Activated T-helper 2 cell treated with anti-CD3 and anti-CD28 coated beads, Interferon-gamma antibody, Interleukin-2, Interleukin-4, amounts not matched to agents 10 μg/mL and 5 μg/mL and 100 μg/mL, durations not matched to agents 14 hours and 24 hours and 36 hours (primary cell): ENCODE measurements around the gene RPL7L1. TPM values are rescaled to one million over a fixed set of nuclear protein-coding genes. Genes with fewer than 3 reads are reported as not detected.
A peak's percentile ranks its signal among the peaks of the same experiment; 100 is the strongest.

ENCODE experiments used
- DNase-seq: peaks from one replicate; pipeline ENCODE4 v3.0.0; 2021; ENCODE audit warnings: low spot score
- H3K27ac Mint-ChIP-seq: one replicate; pipeline ENCODE4 v1.8.0; 2021; ENCODE audit warnings: mixed read lengths
- H3K27me3 Mint-ChIP-seq: one replicate; pipeline ENCODE4 v1.8.0; 2021; ENCODE audit warnings: low read depth, mixed read lengths
- H3K36me3 Mint-ChIP-seq: one replicate; pipeline ENCODE4 v1.8.0; 2021; ENCODE audit warnings: low read depth, mixed read lengths
- H3K4me1 Mint-ChIP-seq: one replicate; pipeline ENCODE4 v1.8.0; 2021; ENCODE audit warnings: low read depth, mixed read lengths
- H3K4me3 Mint-ChIP-seq: one replicate; pipeline ENCODE4 v1.8.0; 2021; ENCODE audit warnings: low read depth, mild to moderate bottlenecking, moderate library complexity, mixed read lengths
- H3K9me3 Mint-ChIP-seq: one replicate; pipeline ENCODE4 v1.8.0; 2021; ENCODE audit warnings: mixed read lengths
- intact Hi-C: fragments of 100-400 bp; cut with micrococcal nuclease; formaldehyde crosslinking; loops from one replicate; pipeline ENCODE4 v1.15.1; 2023
- total RNA-seq: library from RNA; stranded (reverse); gene quantifications from 2 replicates; pipeline ENCODE4 v1.2.3, GENCODE V29; 2022

The RPL7L1 gene
- total RNA-seq, 1 donor from 2014 or later = 149 TPM

- Mint-ChIP-seq H3K27ac (no peak overlapping the region), H3K4me3 (no peak overlapping the region), H3K9me3 (no peaks in the 10 kb centered on the region), H3K27me3 (no peaks in the 10 kb centered on the region), H3K4me1 (peaks cover 5% of the 10 kb centered on the region), H3K36me3 (no peaks in the 10 kb centered on the region)
- intact Hi-C loops = loop anchor here (10.0 kb wide), 1 partner anchor 131 kb away; the partner anchor contains the start of genes CUL7, KLC4 and MRPL2
- no peak for DNase-seq
Measured at GRCh38 chr6:42923666-42924065, 44.2 kb downstream of the RPL7L1 start.

- no peak for DNase-seq
- peaks cover 3% of the 10 kb centered on the region for H3K36me3 Mint-ChIP-seq
- intact Hi-C loops = loop anchor here (5.0 to 10.0 kb wide), 2 partner anchors 129 to 502 kb away; partner anchors contain the start of genes ABCC10, CUL7, KLC4 and MRPL2
- no peak overlapping the region for H3K4me3 Mint-ChIP-seq
- H3K27me3 Mint-ChIP-seq = no peaks in the 10 kb centered on the region
- H3K9me3 Mint-ChIP-seq = no peaks in the 10 kb centered on the region
- H3K4me1 Mint-ChIP-seq = peaks cover 8% of the 10 kb centered on the region
- no peak overlapping the region for H3K27ac Mint-ChIP-seq
Measured at GRCh38 chr6:42925248-42925857, 45.9 kb downstream of the RPL7L1 start.

- peak; percentile 96 for DNase-seq
- Mint-ChIP-seq H3K36me3 (peaks cover 31% of the 10 kb centered on the region), H3K9me3 (no peaks in the 10 kb centered on the region), H3K27me3 (no peaks in the 10 kb centered on the region), H3K27ac (peak within 1 kb of the TSS; percentile 91), H3K4me1 (peaks cover 34% of the 10 kb centered on the region), H3K4me3 (peak within 1 kb of the TSS; percentile 96)
- intact Hi-C loops = loop anchor here (1.0 to 10.0 kb wide), 8 partner anchors 28 to 498 kb away; partner anchors contain the start of genes ABCC10, CUL7, KLC4 and KLHDC3
Measured at GRCh38 chr6:42928986-42929820, 49.8 kb downstream of the RPL7L1 start, which contains the start of gene CNPY3. Gene CNPY3 (plus strand): TSS chr6:42929480. CDS start chr6:42929571, 91 bp downstream.

GRCh38 chr6:42929821-42930360 is 50.5 kb downstream of the RPL7L1 start:
- intact Hi-C loops = loop anchor here (1.0 to 10.0 kb wide), 9 partner anchors 29 to 699 kb away; partner anchors contain the start of genes ABCC10, CUL7, GTPBP2 and KLC4
- H3K27ac Mint-ChIP-seq = peak overlapping the region; percentile 91
- DNase-seq = peak; percentile 52
- no peaks in the 10 kb centered on the region for H3K27me3 Mint-ChIP-seq
- peak overlapping the region; percentile 96 for H3K4me3 Mint-ChIP-seq
- no peaks in the 10 kb centered on the region for H3K9me3 Mint-ChIP-seq
- H3K36me3 Mint-ChIP-seq = peaks cover 38% of the 10 kb centered on the region
- peaks cover 34% of the 10 kb centered on the region for H3K4me1 Mint-ChIP-seq

GRCh38 chr6:42932412-42932811 is 53.0 kb downstream of the RPL7L1 start:
- Mint-ChIP-seq H3K9me3 (no peaks in the 10 kb centered on the region), H3K36me3 (peaks cover 62% of the 10 kb centered on the region), H3K4me3 (peak overlapping the region; percentile 11), H3K27me3 (no peaks in the 10 kb centered on the region), H3K4me1 (peaks cover 34% of the 10 kb centered on the region), H3K27ac (no peak overlapping the region)
- DNase-seq = no peak
- intact Hi-C loops = no loop called here

GRCh38 chr6:42933205-42933604 is 53.8 kb downstream of the RPL7L1 start:
- H3K9me3 Mint-ChIP-seq = no peaks in the 10 kb centered on the region
- H3K4me3 Mint-ChIP-seq = no peak overlapping the region
- peaks cover 70% of the 10 kb centered on the region for H3K36me3 Mint-ChIP-seq
- intact Hi-C loops = no loop called here
- no peaks in the 10 kb centered on the region for H3K27me3 Mint-ChIP-seq
- peaks cover 33% of the 10 kb centered on the region for H3K4me1 Mint-ChIP-seq
- DNase-seq = no peak
- H3K27ac Mint-ChIP-seq = no peak overlapping the region

- Mint-ChIP-seq H3K9me3 (no peaks in the 10 kb centered on the region), H3K36me3 (peaks cover 82% of the 10 kb centered on the region), H3K27ac (no peak overlapping the region), H3K4me1 (peaks cover 26% of the 10 kb centered on the region), H3K4me3 (no peak overlapping the region), H3K27me3 (no peaks in the 10 kb centered on the region)
- DNase-seq = no peak
- intact Hi-C loops = no loop called here
Measured at GRCh38 chr6:42935322-42935721, 55.9 kb downstream of the RPL7L1 start.

- Mint-ChIP-seq H3K9me3 (no peaks in the 10 kb centered on the region), H3K27ac (no peak overlapping the region), H3K4me1 (peaks cover 18% of the 10 kb centered on the region), H3K27me3 (no peaks in the 10 kb centered on the region), H3K4me3 (no peak overlapping the region), H3K36me3 (peaks cover 84% of the 10 kb centered on the region)
- intact Hi-C loops = no loop called here
- DNase-seq = no peak
Measured at GRCh38 chr6:42936398-42936797, 57.0 kb downstream of the RPL7L1 start.

GRCh38 chr6:42937548-42938427 is 58.4 kb downstream of the RPL7L1 start:
- peaks cover 77% of the 10 kb centered on the region for H3K36me3 Mint-ChIP-seq

GRCh38 chr6:42938428-42938796 is 59.0 kb downstream of the RPL7L1 start:
- no peaks in the 10 kb centered on the region for H3K27me3 Mint-ChIP-seq
- no peaks in the 10 kb centered on the region for H3K9me3 Mint-ChIP-seq
- H3K4me3 Mint-ChIP-seq = no peak overlapping the region
- peaks cover under 1% of the 10 kb centered on the region for H3K4me1 Mint-ChIP-seq
- H3K27ac Mint-ChIP-seq = no peak overlapping the region
- DNase-seq = no peak
- intact Hi-C loops = no loop called here
- peaks cover 74% of the 10 kb centered on the region for H3K36me3 Mint-ChIP-seq

More at GRCh38 chr6:42937548-42938427, 58.4 kb downstream of the RPL7L1 start:
- H3K27me3 Mint-ChIP-seq = no peaks in the 10 kb centered on the region
- intact Hi-C loops = no loop called here
- no peak overlapping the region for H3K27ac Mint-ChIP-seq
- peaks cover 7% of the 10 kb centered on the region for H3K4me1 Mint-ChIP-seq
- H3K4me3 Mint-ChIP-seq = no peak overlapping the region
- H3K9me3 Mint-ChIP-seq = no peaks in the 10 kb centered on the region
- DNase-seq = no peak

GRCh38 chr6:42938987-42939809 is 59.8 kb downstream of the RPL7L1 start:
- H3K4me3 Mint-ChIP-seq = no peak overlapping the region
- no peaks in the 10 kb centered on the region for H3K9me3 Mint-ChIP-seq
- DNase-seq = no peak
- intact Hi-C loops = no loop called here
- no peak overlapping the region for H3K27ac Mint-ChIP-seq
- H3K36me3 Mint-ChIP-seq = peaks cover 69% of the 10 kb centered on the region
- no peaks in the 10 kb centered on the region for H3K4me1 Mint-ChIP-seq
- H3K27me3 Mint-ChIP-seq = no peaks in the 10 kb centered on the region
